Measurements from ENCODE around the gene HNRNPF.
"Not testable (repeated sequence)": the region's sequence is repeated elsewhere in the genome, so short reads cannot be mapped to it uniquely, and the experiment has no call there.

Gene HNRNPF

GRCh38 chr10:43396928-43397624, 11.9 kb downstream of the HNRNPF start:
- peak; percentile 51 for DNase-seq (ENCODE audit: low read depth)

DNA sequence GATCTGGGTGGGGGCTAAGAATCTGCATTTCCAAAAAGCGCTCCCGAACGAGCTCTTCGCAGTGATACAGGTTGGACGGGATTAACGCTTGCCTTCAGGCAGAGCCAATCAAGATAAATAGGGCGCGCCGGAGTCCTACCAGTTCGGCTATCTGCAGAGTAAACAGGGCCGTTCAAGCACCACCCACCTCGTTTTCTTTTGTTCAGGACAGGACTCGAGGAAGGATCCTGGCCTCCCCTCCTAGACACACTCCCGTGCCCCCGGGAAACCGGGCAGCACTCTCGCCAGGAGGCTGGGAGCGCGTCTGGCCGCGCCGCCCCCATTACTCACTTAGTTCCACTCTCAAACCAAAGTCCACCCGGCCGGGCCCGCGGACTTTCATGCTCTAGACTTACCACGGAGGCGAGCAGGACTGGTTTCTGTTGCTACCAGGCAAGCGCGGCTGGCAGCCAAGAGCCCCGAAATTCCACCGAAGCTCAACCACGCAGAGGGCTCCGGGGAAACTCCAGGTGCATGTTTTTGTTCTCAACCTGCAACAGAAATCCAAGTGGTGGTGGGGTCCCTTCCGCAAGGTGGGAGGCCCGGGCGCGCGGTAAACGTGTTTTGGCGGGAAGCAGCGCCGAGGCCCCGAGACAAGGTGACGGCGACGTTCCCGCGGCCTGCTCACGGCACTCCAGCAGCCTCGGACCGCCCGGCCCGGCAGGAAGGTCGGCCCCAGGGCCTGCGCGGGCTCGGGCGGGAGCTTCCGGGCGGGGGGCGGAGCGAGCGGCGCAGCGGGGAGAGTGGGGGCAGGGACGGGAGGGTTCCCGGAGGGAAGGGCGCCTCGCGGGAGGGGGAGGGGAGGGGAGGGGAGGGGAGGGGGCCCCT, 12.7 kb downstream of the HNRNPF start:
- no peak for DNase-seq (ENCODE audit: low read depth)

GRCh38 chr10:43395571-43396060, 13.4 kb downstream of the HNRNPF start:
- DNase-seq (ENCODE audit: low read depth): no peak

- DNase-seq (ENCODE audit: low read depth): no peak
These were observed 14.1 kb downstream of the HNRNPF start for GRCh38 chr10:43394868-43395267.

- no peak for DNase-seq (ENCODE audit: low read depth)
These were observed 15.2 kb downstream of the HNRNPF start for GRCh38 chr10:43393606-43394360.

DNA sequence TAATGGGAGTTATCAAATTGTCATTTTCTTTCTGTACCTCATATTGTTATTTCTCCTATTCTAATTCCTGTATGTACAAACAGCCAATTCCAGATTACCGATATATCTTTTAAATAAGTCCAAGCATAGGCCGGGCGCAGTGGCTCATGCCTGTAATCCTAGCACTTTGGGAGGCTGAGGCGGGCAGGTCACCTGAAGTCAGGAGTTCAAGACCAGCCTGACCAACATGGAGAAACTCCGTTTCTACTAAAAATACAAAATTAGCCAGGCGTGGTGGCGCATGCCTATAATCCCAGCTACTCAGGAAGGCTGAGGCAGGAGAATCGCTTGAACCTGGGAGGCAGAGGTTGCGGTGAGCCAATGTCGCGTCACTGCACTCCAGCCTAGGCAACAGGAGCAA, 15.8 kb downstream of the HNRNPF start:
- DNase-seq (ENCODE audit: low read depth): not testable (repeated sequence)

GRCh38 chr10:43392748-43393147, 16.2 kb downstream of the HNRNPF start:
- no peak for DNase-seq (ENCODE audit: low read depth)

GRCh38 chr10:43391496-43391895, 17.5 kb downstream of the HNRNPF start:
- no peak for DNase-seq (ENCODE audit: low read depth)

GRCh38 chr10:43390759-43391158, 18.2 kb downstream of the HNRNPF start:
- DNase-seq (ENCODE audit: low read depth): no peak

DNA sequence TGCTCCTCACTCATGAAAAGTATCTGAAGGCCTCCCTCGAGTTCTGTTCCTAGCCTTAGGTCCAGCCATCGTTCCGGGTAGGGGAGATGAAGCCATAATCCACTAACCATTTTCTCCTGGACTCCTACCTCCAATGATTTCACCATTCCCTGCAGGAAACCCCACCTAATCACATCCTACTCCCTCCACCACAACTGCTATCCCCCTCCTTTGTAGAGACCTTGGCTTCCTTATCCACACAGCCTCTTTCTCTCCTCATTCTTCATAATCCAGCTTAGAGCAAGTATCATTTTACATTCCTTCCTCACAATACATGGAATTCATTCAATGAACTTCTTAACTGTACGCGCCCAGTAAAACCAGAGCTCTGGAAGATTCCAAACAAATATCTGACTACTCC, 18.7 kb downstream of the HNRNPF start:
- no peak for DNase-seq (ENCODE audit: low read depth)

- DNase-seq (ENCODE audit: low read depth): no peak
These were observed 19.1 kb downstream of the HNRNPF start for GRCh38 chr10:43389867-43390266.

DNA sequence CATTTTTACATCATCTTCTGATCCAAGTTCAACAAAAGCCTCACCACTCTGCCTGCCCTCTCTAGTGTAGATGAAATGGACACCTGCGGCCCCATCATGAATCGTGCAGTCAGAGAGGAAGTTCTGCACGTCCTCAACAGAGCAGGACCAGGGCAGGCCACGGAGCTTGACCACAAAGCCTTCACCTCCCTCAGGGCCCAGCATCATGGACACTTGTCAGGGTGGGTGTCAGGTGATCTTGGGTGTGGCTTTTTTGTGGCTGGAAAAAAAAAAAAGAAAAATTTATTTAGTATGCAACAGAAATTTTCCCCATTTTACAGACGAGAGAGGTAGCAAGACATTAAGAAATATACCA, 21.3 kb downstream of the HNRNPF start:
- no peak for DNase-seq (ENCODE audit: low read depth)

GRCh38 chr10:43386981-43387677, 21.9 kb downstream of the HNRNPF start:
- DNase-seq (ENCODE audit: low read depth): no peak

- DNase-seq (ENCODE audit: low read depth): no peak
These were observed 22.4 kb downstream of the HNRNPF start for GRCh38 chr10:43386549-43386948.

DNA sequence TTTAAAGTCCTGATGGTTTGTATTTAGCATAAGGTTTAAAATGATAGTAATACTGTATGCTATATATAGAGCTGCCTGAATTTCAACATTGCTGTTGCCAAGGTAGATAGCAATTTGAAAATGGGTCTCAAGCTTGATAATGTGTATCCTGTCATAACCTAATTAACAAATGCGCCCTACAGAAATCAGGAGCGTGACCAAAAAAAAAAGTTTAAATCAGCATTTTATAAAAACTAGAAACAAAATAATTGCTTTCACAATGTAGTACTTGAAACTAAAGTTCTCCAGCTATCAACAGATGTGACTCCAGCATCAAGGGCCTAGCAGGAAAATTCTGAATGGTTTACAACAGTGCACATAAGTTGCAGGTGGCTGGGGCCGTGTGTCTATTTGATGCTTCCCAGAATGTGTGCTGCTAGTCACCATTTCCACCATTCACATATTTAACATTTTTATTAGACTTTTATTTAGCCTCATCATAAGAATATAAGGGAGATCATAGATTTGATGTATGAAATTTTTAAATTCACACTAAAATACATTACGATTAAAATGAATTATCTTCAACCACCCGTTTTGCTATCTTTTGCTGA, 23.5 kb downstream of the HNRNPF start:
- DNase-seq (ENCODE audit: low read depth): no peak

- DNase-seq (ENCODE audit: low read depth): no peak
These were observed 24.4 kb downstream of the HNRNPF start for GRCh38 chr10:43384252-43385221.

DNA sequence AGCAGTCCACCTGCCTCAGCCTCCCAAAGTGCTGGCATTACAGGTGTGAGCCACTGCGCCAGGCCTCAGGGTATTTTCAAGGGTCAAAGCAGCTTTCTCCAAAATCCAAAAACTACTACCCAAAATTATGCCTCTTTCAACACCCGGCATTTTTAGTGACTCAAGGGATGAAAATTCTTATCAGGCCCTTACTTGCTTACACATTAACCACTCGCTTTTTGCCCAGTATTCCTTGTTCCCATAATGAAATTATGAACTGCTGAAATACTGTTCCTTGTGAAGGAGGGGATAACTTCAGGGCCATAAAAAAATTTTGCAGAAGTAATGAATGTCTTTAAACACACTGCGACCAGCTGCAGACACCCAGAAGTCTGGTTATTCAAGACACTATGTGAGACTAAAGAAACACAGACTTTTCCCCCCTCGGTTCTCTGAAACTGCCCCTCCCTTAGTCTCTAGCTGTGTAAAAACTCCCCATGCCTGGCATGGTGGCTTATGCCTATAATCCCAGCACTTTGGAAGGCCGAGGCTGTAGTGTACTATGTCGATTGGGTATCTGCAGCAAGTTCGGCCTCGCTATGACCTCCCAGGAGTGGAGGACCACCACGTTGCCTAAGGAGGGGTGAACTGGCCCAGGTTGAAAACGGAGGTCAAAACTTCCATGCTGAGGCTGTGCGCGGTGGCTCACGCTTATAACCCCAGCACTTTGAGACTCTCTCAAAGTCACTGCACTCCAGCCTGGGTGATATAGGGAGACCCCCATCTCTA, 25.6 kb downstream of the HNRNPF start:
- no peak for DNase-seq (ENCODE audit: low read depth)

DNA sequence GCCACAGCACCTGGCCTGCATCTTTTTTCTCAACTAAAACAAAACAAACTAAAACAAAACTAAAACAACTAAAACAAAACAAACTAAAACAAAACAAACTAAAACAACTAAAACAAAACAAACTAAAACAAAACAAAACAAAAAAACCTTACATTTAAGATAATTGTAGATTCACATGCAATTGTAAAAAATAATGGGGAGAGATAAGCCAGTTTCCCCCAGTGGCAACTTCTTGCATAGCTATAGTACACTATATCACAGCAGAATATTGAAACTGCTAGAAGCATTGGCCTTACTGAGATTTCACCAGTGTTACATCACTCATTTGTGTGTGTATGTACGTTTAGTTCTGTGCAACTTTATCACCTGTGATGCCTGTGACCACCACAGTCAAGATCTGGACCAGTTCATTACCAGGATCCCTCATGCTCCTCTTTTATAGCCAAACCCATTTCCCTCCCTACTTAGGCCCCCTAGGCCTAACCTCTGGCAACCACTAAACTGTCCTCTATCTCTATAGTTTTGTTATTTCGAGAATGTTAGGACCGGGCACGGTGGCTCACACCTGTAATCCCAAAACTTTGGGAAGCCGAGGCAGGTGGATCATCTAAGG, 28.3 kb downstream of the HNRNPF start:
- DNase-seq (ENCODE audit: low read depth): no peak

DNA sequence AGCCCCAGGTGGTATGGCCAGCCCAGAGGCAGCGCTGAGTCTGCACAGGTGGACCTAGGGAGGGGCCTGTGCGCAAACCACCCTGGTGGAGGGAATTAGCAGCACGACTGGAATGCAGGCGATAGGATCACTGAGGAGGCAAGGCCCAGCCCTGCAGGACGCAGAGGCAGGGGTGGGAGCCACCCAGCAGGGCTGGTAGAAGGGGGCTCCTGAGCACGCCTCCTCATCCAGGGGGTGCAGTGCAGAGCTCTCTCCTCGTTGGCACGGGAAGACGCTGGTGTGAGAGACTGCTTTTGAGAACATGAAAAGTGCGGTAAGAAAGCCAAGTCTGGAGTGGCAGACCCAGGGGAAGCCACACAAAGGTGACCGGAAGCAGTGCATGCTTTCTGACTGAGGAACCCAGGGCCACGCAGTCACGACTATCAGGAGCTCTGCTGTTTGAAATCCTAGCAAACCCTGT, 31.5 kb downstream of the HNRNPF start:
- DNase-seq (ENCODE audit: low read depth): no peak

All from GM04504 (cell line).